NCI-H526 (cell line): ENCODE data around the gene DVL1.
"Not testable (repeated sequence)": the region's sequence is repeated elsewhere in the genome, so short reads cannot be mapped to it uniquely, and the experiment has no call there.

Experiments used
- DNase-seq, 2 experiments: peaks; one replicate each; lab custom pipeline; 2025; lab: John Stamatoyannopoulos, UW

DVL1 gene

GRCh38 chr1:1373051-1373814 lies 24.0 kb upstream of the DVL1 start:
- DNase-seq = no peak

GRCh38 chr1:1371746-1372711 lies 22.8 kb upstream of the DVL1 start:
- DNase-seq = peak in 1 of 2 experiments; percentile 62

- DNase-seq = no peak
Observed at GRCh38 chr1:1371364-1371745, 22.1 kb upstream of the DVL1 start.

GRCh38 chr1:1370771-1371300 lies 21.6 kb upstream of the DVL1 start:
- no peak for DNase-seq

GRCh38 chr1:1370094-1370493 lies 20.9 kb upstream of the DVL1 start:
- DNase-seq = not testable (repeated sequence)

GRCh38 chr1:1367315-1367714 lies 18.1 kb upstream of the DVL1 start:
- no peak for DNase-seq

- DNase-seq = no peak
Observed at GRCh38 chr1:1366699-1367066, 17.5 kb upstream of the DVL1 start.

- DNase-seq = no peak
Observed at GRCh38 chr1:1365875-1366698, 16.9 kb upstream of the DVL1 start.

- DNase-seq = no peak
Observed at GRCh38 chr1:1364266-1364665, 15.0 kb upstream of the DVL1 start.

GRCh38 chr1:1361982-1362423 lies 12.8 kb upstream of the DVL1 start:
- peak in 1 of 2 experiments; percentile 55 for DNase-seq

- DNase-seq = no peak
Observed at GRCh38 chr1:1361233-1361981, 12.2 kb upstream of the DVL1 start.

GRCh38 chr1:1360506-1361169 lies 11.4 kb upstream of the DVL1 start:
- DNase-seq = no peak

- no peak for DNase-seq
Observed at GRCh38 chr1:1359664-1360468, 10.6 kb upstream of the DVL1 start.

GRCh38 chr1:1359308-1359663 lies 10.1 kb upstream of the DVL1 start:
- no peak for DNase-seq

- no peak for DNase-seq
Observed at GRCh38 chr1:1358433-1359271, 9.4 kb upstream of the DVL1 start, which contains the start of gene MXRA8. Gene MXRA8, minus strand, starts transcription at chr1:1358555. Its CDS starts 51 bp downstream, at chr1:1358504.

GRCh38 chr1:1357871-1358432 lies 8.7 kb upstream of the DVL1 start:
- DNase-seq = no peak

GRCh38 chr1:1356796-1357401 lies 7.7 kb upstream of the DVL1 start:
- no peak for DNase-seq
